ENCODE measurements around the gene CDS2.

The CDS2 gene

GRCh38 chr20:5182615-5183254, 55.9 kb downstream of the CDS2 start:
- no peak for DNase-seq

GRCh38 chr20:5183731-5184474, 57.1 kb downstream of the CDS2 start:
- no peak for DNase-seq

- DNase-seq, result no peak
Measured at GRCh38 chr20:5184684-5185083, 57.9 kb downstream of the CDS2 start.

GRCh38 chr20:5187122-5187521, 60.3 kb downstream of the CDS2 start:
- DNase-seq, result no peak

- DNase-seq, result no peak
Measured at GRCh38 chr20:5188736-5189135, 61.9 kb downstream of the CDS2 start.

- DNase-seq, result no peak
Measured at GRCh38 chr20:5189917-5190316, 63.1 kb downstream of the CDS2 start.

GRCh38 chr20:5190444-5190843, 63.6 kb downstream of the CDS2 start:
- no peak for DNase-seq

- DNase-seq, result no peak
Measured at GRCh38 chr20:5191829-5192569, 65.2 kb downstream of the CDS2 start.

GRCh38 chr20:5192570-5193431, 66.0 kb downstream of the CDS2 start:
- no peak for DNase-seq

- DNase-seq, result no peak
Measured at GRCh38 chr20:5195655-5196054, 68.8 kb downstream of the CDS2 start.

GRCh38 chr20:5196149-5196548, 69.3 kb downstream of the CDS2 start:
- no peak for DNase-seq

- DNase-seq, result no peak
Measured at GRCh38 chr20:5197270-5197827, 70.5 kb downstream of the CDS2 start.

- no peak for DNase-seq
Measured at GRCh38 chr20:5197847-5198650, 71.2 kb downstream of the CDS2 start.

GRCh38 chr20:5198651-5198924, 71.8 kb downstream of the CDS2 start:
- DNase-seq, result no peak

- DNase-seq, result no peak
Measured at GRCh38 chr20:5203380-5203779, 76.6 kb downstream of the CDS2 start.

GRCh38 chr20:5205348-5206210, 78.8 kb downstream of the CDS2 start:
- DNase-seq, result peak; percentile 78

- no peak for DNase-seq
Measured at GRCh38 chr20:5207138-5207537, 80.3 kb downstream of the CDS2 start.

GRCh38 chr20:5211803-5212714, 85.3 kb downstream of the CDS2 start:
- no peak for DNase-seq

- DNase-seq, result no peak
Measured at GRCh38 chr20:5212907-5213487, 86.2 kb downstream of the CDS2 start.

GRCh38 chr20:5214826-5215225, 88.0 kb downstream of the CDS2 start:
- DNase-seq, result no peak

Measured in activated CD8-positive, alpha-beta memory T cell treated with anti-CD3 and anti-CD28 coated beads, Interleukin-2, amount 50 U/mL, for 48 hours (primary cell).